ENCODE measurements around the gene GLG1.
"Not testable (repeated sequence)": the region's sequence is repeated elsewhere in the genome, so short reads cannot be mapped to it uniquely, and the experiment has no call there.

Gene GLG1

DNA sequence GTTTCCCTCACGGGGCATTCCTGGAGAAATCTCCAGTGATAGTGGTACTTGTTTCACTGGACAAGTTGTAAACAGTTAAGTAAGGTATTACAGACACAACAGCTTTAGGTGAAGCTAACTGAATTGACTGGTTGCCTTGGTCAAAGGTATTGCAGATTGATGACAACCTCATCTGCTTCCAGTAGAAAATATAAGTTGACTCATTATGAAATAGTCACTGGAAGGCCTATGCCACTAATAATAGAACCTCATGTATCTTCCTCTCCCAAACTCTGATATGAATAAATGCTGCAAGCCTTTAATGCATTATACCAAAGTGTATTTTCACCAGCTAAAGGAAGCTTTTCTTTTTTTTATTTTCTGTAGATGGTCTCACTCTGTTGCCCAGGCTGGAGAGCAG, 44.8 kb downstream of the GLG1 start:
- DNase-seq (ENCODE audit: low read depth), result no peak
- in situ Hi-C loops (cut with HindIII; ENCODE audit: low sequenced_read_pairs), result no loop called here
- H3K4me3 ChIP-seq (ENCODE audit: low read depth, low read length), result no peak overlapping the region
- TF ChIP-seq CTCF (IDR thresholded peaks at IDR 0.05; ENCODE audit: low read depth, low read length, missing control alignments), result no peak

DNA sequence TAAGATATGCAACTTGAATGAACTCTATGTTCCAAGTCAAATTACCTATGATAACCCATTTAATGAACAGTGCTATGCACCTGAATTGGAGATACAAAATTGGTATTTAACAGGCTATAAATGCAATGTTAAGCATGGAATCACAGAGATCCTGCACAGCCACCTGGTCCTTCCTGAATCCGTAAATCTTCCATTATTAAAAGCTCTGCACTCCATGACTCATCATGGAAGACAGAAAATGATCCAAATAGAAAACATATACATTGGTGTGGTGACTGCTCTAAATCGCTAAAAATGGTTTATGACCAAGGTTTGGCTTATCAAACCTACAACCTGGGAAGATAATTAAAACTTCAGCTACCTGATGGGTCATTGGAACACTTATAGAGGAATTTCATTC, 45.3 kb downstream of the GLG1 start:
- H3K4me3 ChIP-seq (ENCODE audit: low read depth, low read length), result no peak overlapping the region
- DNase-seq (ENCODE audit: low read depth), result no peak
- TF ChIP-seq CTCF (IDR thresholded peaks at IDR 0.05; ENCODE audit: low read depth, low read length, missing control alignments), result no peak
- in situ Hi-C loops (cut with HindIII; ENCODE audit: low sequenced_read_pairs), result no loop called here

DNA sequence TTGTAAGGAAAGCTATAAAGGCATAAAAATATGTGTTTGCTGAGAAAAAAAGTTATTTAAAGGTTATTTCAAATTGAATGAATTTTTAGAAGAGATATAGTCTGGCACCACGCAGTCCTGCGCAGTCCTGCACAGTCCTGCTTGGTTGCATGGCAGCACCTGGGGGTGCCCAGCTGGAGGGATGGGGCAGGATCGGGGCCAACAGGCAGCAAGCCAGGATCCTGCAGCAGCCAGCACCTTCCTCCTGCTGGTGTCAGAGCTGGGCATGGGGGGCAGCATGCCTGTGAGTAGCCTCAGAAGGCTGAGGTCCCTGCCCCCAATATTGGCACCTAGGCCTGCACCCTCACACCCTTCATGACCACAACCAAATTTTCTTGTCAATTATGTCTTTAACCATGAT, 46.0 kb downstream of the GLG1 start:
- in situ Hi-C loops (cut with HindIII; ENCODE audit: low sequenced_read_pairs), result no loop called here
- no peak for DNase-seq (ENCODE audit: low read depth)
- TF ChIP-seq CTCF (IDR thresholded peaks at IDR 0.05; ENCODE audit: low read depth, low read length, missing control alignments), result no peak

DNA sequence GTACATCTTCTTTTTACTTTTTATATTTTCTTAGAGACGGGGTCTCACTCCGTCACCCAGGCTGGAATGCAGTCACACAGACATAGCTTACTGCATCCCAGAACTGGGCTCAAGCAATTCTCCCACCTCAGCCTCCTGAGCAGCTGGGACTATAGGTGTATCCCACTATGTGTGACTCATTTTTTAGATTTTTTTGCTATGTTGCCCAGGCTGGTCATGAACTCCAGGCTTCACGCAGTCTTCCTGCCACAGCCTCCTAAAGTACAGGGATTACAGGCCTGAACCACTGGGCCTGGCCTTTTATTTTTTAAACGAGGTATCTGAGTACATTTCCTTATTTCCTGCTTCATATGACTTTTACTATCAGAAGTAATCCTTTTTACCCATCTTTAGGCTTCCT, 48.0 kb downstream of the GLG1 start:
- no peak for TF ChIP-seq CTCF (IDR thresholded peaks at IDR 0.05; ENCODE audit: low read depth, low read length, missing control alignments)
- no peak for DNase-seq (ENCODE audit: low read depth)
- no peak overlapping the region for H3K4me3 ChIP-seq (ENCODE audit: low read depth, low read length)
- in situ Hi-C loops (cut with HindIII; ENCODE audit: low sequenced_read_pairs), result no loop called here

More for the DNA sequence above, 46.0 kb downstream of the GLG1 start:
- H3K4me3 ChIP-seq (ENCODE audit: low read depth, low read length), result no peak overlapping the region

DNA sequence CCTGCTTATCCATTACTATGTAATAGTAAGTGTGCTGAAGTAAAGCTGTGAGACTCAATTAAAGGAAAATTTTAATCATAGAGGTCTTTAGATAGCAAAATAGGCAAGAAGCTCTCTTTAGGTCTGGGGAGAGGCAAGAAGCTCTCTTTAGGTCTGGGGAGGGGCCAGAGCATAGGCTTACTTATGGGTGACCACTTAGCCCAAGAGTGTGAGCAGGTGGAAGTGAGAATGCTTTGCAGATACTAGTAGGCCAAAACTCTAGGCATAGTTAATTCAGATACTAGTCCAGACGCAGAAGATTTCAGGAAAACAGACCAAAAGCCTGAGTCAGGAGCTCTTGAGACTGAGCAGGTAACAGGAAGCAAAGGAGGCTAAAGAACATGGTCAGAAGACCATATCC, 49.6 kb downstream of the GLG1 start:
- no peak for DNase-seq (ENCODE audit: low read depth)
- no peak for TF ChIP-seq CTCF (IDR thresholded peaks at IDR 0.05; ENCODE audit: low read depth, low read length, missing control alignments)
- no peak overlapping the region for H3K4me3 ChIP-seq (ENCODE audit: low read depth, low read length)
- in situ Hi-C loops (cut with HindIII; ENCODE audit: low sequenced_read_pairs), result no loop called here

DNA sequence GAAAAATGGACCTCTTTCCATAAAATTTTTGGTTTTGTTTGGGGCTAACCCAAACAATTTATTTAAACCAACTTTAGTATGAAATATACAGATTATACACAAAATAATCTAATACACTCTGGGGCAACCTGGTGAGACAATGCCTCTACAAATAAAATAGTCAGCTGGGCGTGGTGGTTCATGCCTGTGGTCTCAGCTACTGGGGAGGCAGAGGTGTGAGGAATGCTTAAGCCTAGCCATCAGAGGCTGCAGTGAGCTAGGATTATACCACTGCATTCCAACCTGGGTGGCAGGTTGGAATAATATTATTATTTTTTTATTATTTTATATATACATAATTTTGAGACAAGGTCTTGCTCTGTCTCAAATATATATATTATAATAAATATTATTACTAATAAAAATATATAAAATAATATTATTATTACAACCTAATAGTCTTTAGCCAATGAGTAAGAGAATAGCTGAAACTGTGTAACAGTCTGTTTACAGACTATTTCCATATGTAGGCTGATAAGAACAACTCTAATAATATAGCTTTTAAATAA, 50.5 kb downstream of the GLG1 start:
- no peak for TF ChIP-seq CTCF (IDR thresholded peaks at IDR 0.05; ENCODE audit: low read depth, low read length, missing control alignments)
- no peak overlapping the region for H3K4me3 ChIP-seq (ENCODE audit: low read depth, low read length)
- in situ Hi-C loops (cut with HindIII; ENCODE audit: low sequenced_read_pairs), result no loop called here
- DNase-seq (ENCODE audit: low read depth), result no peak

DNA sequence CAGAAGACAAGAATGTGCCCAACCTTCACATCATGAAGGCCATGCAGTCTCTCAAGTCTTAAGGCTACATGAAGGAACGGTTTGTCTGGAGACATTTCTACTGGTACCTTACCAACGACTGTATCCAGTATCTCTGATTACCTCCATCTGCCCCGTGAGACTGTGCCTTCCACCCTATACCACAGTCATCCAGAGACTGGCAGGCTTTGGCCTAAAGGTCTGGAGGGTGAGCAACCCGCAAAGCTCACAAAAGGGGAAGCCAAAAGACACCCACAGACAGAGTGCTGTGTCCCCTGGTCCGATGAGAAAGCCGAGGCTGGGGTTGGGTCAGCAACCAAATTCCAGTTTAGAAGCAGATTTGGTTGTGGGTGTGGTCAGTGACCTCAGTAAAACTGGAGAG, 54.6 kb downstream of the GLG1 start:
- in situ Hi-C loops (cut with HindIII; ENCODE audit: low sequenced_read_pairs); DNase-seq (ENCODE audit: low read depth); H3K4me3 ChIP-seq (ENCODE audit: low read depth, low read length): not testable (repeated sequence)

GRCh38 chr16:74550227-74551019, 56.5 kb downstream of the GLG1 start:
- H3K4me3 ChIP-seq (ENCODE audit: low read depth, low read length); in situ Hi-C loops (cut with HindIII; ENCODE audit: low sequenced_read_pairs); DNase-seq (ENCODE audit: low read depth): not testable (repeated sequence)

- H3K4me3 ChIP-seq (ENCODE audit: low read depth, low read length); in situ Hi-C loops (cut with HindIII; ENCODE audit: low sequenced_read_pairs); DNase-seq (ENCODE audit: low read depth): not testable (repeated sequence)
Observed at GRCh38 chr16:74546112-74546511, 60.8 kb downstream of the GLG1 start.

- in situ Hi-C loops (cut with HindIII; ENCODE audit: low sequenced_read_pairs); DNase-seq (ENCODE audit: low read depth): not testable (repeated sequence)
Observed at GRCh38 chr16:74542911-74543578, 63.9 kb downstream of the GLG1 start.

More at GRCh38 chr16:74542911-74543578, 63.9 kb downstream of the GLG1 start:
- not testable (repeated sequence) for H3K4me3 ChIP-seq (ENCODE audit: low read depth, low read length)

All from astrocyte of the cerebellum (primary cell).